Measurements from ENCODE around the gene PRM3. TPM values are rescaled to one million over a fixed set of nuclear protein-coding genes. Genes with fewer than 3 reads are reported as not detected.

PRM3 gene
- total RNA-seq, 4 donors from 2014 or later = not detected

DNA sequence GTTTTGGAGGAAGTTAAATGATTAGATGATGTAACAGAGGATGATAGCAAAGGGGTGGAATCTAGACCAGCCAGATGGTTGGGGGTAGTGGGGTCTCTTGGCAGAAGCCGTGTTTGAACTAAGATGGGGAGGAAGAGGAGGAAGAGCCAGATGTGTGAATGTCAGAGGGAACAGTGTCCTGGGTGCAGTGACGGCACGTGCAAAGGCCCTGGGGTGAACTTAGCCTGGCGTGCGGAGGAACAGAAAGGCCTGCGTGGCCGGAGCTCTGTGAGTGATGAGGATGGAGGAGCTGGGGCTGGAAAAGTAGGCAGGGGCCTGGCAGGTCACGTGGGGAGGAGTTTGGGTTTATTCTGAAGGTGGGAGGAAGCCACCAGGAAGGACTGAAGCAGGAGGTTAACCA, 45.4 kb upstream of the PRM3 start:
- Histone ChIP-seq H3K9me3 (no peaks in the 10 kb centered on the region), H3K4me3 (no peak overlapping the region), H3K27me3 (no peaks in the 10 kb centered on the region), H3K36me3 (no peaks in the 10 kb centered on the region), H3K27ac (no peak overlapping the region), H3K4me1 (no peaks in the 10 kb centered on the region)
- 94% methylated on average over 8 of the region's 8 CpGs for WGBS
- no peak for DNase-seq (ENCODE audit: low spot score in 2 of 2)
- TF ChIP-seq POLR2A (IDR thresholded peaks at IDR 0.05) = no peak
- no peak for TF ChIP-seq EP300 (IDR thresholded peaks at IDR 0.05)
- TF ChIP-seq POLR2AphosphoS5 (IDR thresholded peaks at IDR 0.05) = no peak
- TF ChIP-seq CTCF (IDR thresholded peaks at IDR 0.05) = no peak

- H3K27ac ChIP-seq = no peak overlapping the region
- DNase-seq (ENCODE audit: low spot score in 2 of 2) = no peak
These were observed 43.0 kb upstream of the PRM3 start for GRCh38 chr16:11316331-11317015.

GRCh38 chr16:11315510-11315909, 42.1 kb upstream of the PRM3 start:
- H3K27ac ChIP-seq = no peak overlapping the region
- no peaks in the 10 kb centered on the region for H3K27me3 ChIP-seq
- TF ChIP-seq POLR2A (IDR thresholded peaks at IDR 0.05) (no peak), POLR2AphosphoS5 (IDR thresholded peaks at IDR 0.05) (no peak), CTCF (IDR thresholded peaks at IDR 0.05) (no peak), EP300 (IDR thresholded peaks at IDR 0.05) (no peak)
- no peak for DNase-seq (ENCODE audit: low spot score in 2 of 2)
- H3K9me3 ChIP-seq = no peaks in the 10 kb centered on the region
- H3K4me3 ChIP-seq = no peak overlapping the region
- H3K36me3 ChIP-seq = no peaks in the 10 kb centered on the region
- WGBS = 55% methylated on average over 12 of the region's 13 CpGs
- H3K4me1 ChIP-seq = peaks cover 12% of the 10 kb centered on the region

More at GRCh38 chr16:11316331-11317015, 43.0 kb upstream of the PRM3 start:
- Histone ChIP-seq H3K9me3 (no peaks in the 10 kb centered on the region), H3K4me1 (peaks cover 12% of the 10 kb centered on the region), H3K27me3 (no peaks in the 10 kb centered on the region), H3K36me3 (no peaks in the 10 kb centered on the region), H3K4me3 (no peak overlapping the region)
- TF ChIP-seq POLR2A (IDR thresholded peaks at IDR 0.05) = no peak
- no peak for TF ChIP-seq EP300 (IDR thresholded peaks at IDR 0.05)
- 84% methylated on average over 22 of the region's 23 CpGs for WGBS

DNA sequence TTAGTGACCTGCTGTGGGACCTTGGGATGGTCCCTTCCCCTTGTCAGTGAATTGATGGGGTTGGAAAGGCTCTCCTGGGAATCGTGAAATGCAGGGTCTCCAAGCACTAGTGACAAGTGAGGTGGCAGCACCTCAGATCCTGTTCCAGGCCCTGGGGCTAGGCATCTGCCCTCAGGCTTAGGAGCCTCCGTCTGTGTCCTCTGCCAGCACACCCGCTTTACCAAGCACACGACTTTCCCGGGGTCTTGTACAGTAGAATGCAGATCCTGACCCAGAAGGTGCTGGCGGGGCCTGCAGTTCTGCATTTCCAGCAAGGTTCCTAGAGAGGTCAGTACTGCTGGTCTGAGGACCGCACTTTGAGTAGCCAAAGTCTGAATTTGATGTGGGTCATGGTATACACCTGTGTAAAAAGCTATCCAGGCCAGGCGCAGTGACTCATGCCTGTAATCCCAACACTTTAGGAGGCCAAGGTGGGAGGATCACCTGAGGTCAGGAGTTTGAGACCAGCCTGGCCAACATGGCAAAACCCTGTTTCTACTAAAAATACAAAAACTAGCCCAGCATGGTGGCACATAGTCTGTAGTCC, 41.0 kb upstream of the PRM3 start:
- Histone ChIP-seq H3K4me1 (peaks cover 12% of the 10 kb centered on the region), H3K4me3 (no peak overlapping the region), H3K27me3 (no peaks in the 10 kb centered on the region), H3K27ac (no peak overlapping the region), H3K36me3 (no peaks in the 10 kb centered on the region), H3K9me3 (no peaks in the 10 kb centered on the region)
- TF ChIP-seq POLR2AphosphoS5 (IDR thresholded peaks at IDR 0.05) = no peak
- TF ChIP-seq POLR2A (IDR thresholded peaks at IDR 0.05) = no peak
- no peak for TF ChIP-seq EP300 (IDR thresholded peaks at IDR 0.05)
- TF ChIP-seq CTCF (IDR thresholded peaks at IDR 0.05) = no peak
- no peak for DNase-seq (ENCODE audit: low spot score in 2 of 2)
- WGBS = 100% methylated on average over 1 of the region's 8 CpGs

DNA sequence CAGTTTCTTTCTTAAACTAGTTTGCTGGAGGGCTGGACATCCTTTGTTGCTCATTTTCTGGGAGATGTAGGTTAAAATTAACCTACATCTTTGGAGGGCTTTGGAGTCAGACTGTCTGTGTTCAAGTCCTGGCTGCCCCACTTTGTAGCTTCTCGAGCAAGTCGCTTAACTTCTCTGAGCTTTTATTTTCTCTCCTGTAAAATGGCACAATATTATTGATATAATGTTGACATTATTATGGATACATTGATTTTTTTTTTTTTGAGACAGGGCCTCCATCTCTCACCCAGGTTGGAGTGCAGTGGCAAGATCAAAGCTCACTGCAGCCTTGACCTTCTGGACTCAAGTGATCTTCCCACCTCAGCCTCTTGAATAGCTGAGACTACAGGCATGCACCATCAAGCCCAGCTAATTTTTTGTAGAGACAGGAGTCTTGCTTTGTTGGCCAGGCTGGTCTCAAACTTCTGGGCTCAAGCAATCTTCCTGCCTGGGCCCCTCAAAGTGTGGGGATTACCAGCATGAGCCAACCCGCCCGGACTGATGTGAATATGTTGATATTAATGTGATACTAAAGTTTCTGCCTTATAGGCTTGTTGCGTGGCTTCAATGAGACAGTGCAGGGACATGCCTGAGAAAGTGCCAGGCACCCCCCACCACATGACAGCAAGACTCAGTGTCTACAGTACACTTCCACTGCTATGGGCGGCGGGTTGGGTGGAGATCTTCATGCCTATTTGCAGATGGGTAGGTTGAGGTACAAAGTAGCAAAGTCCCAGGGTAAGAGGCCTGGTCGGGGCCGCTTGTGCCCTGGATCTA, 40.3 kb upstream of the PRM3 start:
- no peak for DNase-seq (ENCODE audit: low spot score in 2 of 2)
- H3K36me3 ChIP-seq = no peaks in the 10 kb centered on the region
- H3K27ac ChIP-seq = no peak overlapping the region
- no peak for TF ChIP-seq EP300 (IDR thresholded peaks at IDR 0.05)
- TF ChIP-seq CTCF (IDR thresholded peaks at IDR 0.05) = no peak
- TF ChIP-seq POLR2AphosphoS5 (IDR thresholded peaks at IDR 0.05) = no peak
- no peak for TF ChIP-seq POLR2A (IDR thresholded peaks at IDR 0.05)
- no peak overlapping the region for H3K4me3 ChIP-seq
- H3K9me3 ChIP-seq = no peaks in the 10 kb centered on the region
- WGBS = 97% methylated on average over 9 of the region's 9 CpGs
- peaks cover 12% of the 10 kb centered on the region for H3K4me1 ChIP-seq
- no peaks in the 10 kb centered on the region for H3K27me3 ChIP-seq

Measured in suprapubic skin (tissue), 4 donors.